Testis (tissue), 3 donors: ENCODE results near the gene MTOR. TPM values are rescaled to one million over a fixed set of nuclear protein-coding genes. Genes with fewer than 3 reads are reported as not detected.

Experiments
- DNase-seq: peaks from one replicate; pipeline ENCODE4 v3.0.0-alpha.2; 2019
- H3K27ac ChIP-seq, 2 donors: fragments of 200-600 bp; sonication (generic); one replicate each; pipeline ENCODE4 v1.5.1; 2019
- H3K27me3 ChIP-seq: fragments of 200-600 bp; sonication (generic); one replicate; pipeline ENCODE4 v1.5.1; 2019
- H3K36me3 ChIP-seq: fragments of 200-600 bp; sonication (generic); one replicate; pipeline ENCODE4 v1.5.1; 2017; ENCODE audit warnings: low read depth; ENCODE audit errors: missing control alignments
- H3K4me1 ChIP-seq: fragments of 200-600 bp; sonication (generic); one replicate; pipeline ENCODE4 v1.5.1; 2019
- H3K4me3 ChIP-seq, 2 donors: fragments of 200-600 bp; sonication (generic); one replicate each; pipeline ENCODE4 v1.5.1; 2017 to 2019
- H3K9me3 ChIP-seq: fragments of 200-600 bp; sonication (generic); one replicate; pipeline ENCODE4 v1.5.1; 2017
- POLR2A ChIP-seq: fragments of 450-650 bp; IDR thresholded peaks from one replicate; pipeline ENCODE4 v1.6.1; 2017; ENCODE audit warnings: antibody characterized with exemption, mild to moderate bottlenecking, moderate library complexity
- WGBS, 2 donors: methylation state at CpG; one replicate each; pipeline ENCODE4 v1.1.5; 2018; 5-methylcytosine and 5-hydroxymethylcytosine counted together
- intact Hi-C: fragments of 100-400 bp; cut with DNase I; formaldehyde crosslinking; loops from one replicate; pipeline ENCODE4 v1.15.1; 2023; ENCODE audit warnings: low total_unique reads
- polyA plus RNA-seq: library from polyadenylated mRNA; stranded (reverse); fragments of 350-450 nt; fragmentation: Illumina TruSeq; extraction: RNeasy Lipid Tissue Mini Kit (QIAGEN cat#74804); gene quantifications from one replicate; pipeline ENCODE4 v1.2.3, GENCODE V29; 2014; ENCODE audit warnings: low read depth, low replicate concordance; ENCODE audit not compliant: insufficient read depth
- total RNA-seq, 2 donors: library from RNA; depleted of rRNA; stranded (reverse); fragments of >200 nt; gene quantifications; one replicate each; pipeline ENCODE4 v1.2.3, GENCODE V29; 2016
- TF ChIP-seq, protein P1 (sequence below), 3 experiments: fragments of 450-650 bp in 2 of 3; fragments of 200-600 bp in 1 of 3; sonication (generic) in 1 of 3; IDR thresholded peaks; one replicate each; pipeline ENCODE4 v1.5.1; 2016 to 2019; ENCODE audit warnings: antibody characterized with exemption in 3 of 3, mild to moderate bottlenecking in 2 of 3, moderate library complexity in 1 of 3

MTOR gene
- total and polyA plus RNA-seq, 3 donors from 2014 or later, result 83.3 to 129 (median 108) TPM

DNA sequence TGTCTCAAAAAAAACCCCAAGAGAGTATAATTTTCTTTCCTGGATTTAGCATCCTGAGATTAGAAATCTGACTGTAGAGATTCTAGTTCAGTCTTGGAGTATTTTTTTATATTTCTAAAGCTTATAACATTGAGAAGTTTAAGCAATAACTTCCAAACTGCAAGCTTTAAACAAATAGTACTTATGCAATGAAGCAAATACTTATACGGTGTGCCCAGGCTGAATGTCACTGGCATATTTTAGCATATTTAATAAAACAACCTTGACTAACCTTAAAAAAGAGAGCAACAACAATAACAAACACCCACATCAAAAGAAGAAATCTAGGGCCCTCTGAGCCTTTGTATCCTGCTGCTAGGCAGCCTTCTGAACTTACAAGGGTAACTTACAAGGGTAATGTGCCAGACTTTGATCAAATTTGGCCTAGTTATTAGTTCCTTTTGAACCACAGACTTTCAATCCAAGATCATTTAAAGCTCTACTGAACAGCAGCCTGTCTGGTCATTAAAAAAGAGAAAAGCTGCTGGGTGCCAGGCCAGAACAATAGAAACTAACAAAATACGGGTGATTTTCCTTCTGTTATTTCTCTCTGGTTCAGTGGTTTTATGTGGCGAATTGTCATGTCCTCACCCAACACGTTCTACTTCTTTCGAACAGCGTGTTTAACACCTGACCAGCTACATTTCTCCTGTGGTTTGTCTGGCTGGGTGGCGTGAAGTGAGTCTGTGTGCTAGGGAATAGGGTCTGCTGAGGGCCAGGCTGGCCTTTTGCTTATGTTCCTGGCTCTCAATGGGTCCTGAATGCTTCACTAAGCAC, 16.2 kb downstream of the MTOR start:
- no peak for TF ChIP-seq POLR2A
- TF ChIP-seq, protein P1, sequence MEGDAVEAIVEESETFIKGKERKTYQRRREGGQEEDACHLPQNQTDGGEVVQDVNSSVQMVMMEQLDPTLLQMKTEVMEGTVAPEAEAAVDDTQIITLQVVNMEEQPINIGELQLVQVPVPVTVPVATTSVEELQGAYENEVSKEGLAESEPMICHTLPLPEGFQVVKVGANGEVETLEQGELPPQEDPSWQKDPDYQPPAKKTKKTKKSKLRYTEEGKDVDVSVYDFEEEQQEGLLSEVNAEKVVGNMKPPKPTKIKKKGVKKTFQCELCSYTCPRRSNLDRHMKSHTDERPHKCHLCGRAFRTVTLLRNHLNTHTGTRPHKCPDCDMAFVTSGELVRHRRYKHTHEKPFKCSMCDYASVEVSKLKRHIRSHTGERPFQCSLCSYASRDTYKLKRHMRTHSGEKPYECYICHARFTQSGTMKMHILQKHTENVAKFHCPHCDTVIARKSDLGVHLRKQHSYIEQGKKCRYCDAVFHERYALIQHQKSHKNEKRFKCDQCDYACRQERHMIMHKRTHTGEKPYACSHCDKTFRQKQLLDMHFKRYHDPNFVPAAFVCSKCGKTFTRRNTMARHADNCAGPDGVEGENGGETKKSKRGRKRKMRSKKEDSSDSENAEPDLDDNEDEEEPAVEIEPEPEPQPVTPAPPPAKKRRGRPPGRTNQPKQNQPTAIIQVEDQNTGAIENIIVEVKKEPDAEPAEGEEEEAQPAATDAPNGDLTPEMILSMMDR (IDR thresholded peaks at IDR 0.05), result no peak
- Histone ChIP-seq H3K4me3 (no peak overlapping the region), H3K27me3 (no peaks in the 10 kb centered on the region), H3K4me1 (no peaks in the 10 kb centered on the region), H3K27ac (no peak overlapping the region), H3K36me3 (no peaks in the 10 kb centered on the region), H3K9me3 (no peaks in the 10 kb centered on the region)
- intact Hi-C loops, result no loop called here
- no peak for DNase-seq
- WGBS, 2 donors, result 89 to 91% methylated on average over 7 of the region's 7 CpGs

DNA sequence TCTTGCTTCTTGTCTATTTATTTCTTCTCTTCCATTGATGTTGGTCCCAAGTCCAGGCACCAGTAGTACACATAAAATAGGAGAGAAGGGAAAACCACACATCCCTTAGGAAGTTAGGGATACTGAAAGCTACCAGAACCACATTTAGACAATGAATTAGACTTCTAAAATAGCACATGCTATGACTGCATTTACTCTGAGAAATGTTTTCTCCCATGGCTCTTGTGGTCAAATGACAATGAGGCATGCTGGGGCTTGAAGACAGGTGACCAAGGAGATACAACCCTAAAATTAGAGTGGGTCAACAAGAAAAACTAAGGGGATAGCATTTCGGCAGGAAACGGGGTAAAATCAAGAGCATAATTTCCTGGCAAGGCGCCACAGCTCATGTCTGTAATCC, 17.1 kb downstream of the MTOR start:
- DNase-seq, result no peak
- Histone ChIP-seq H3K36me3 (no peaks in the 10 kb centered on the region), H3K9me3 (no peaks in the 10 kb centered on the region), H3K4me1 (no peaks in the 10 kb centered on the region), H3K4me3 (no peak overlapping the region), H3K27ac (no peak overlapping the region), H3K27me3 (no peaks in the 10 kb centered on the region)
- intact Hi-C loops, result no loop called here
- no peak for TF ChIP-seq POLR2A
- TF ChIP-seq, protein P1 (IDR thresholded peaks at IDR 0.05), result no peak
- WGBS, 2 donors, result 89 to 96% methylated on average over 3 of the region's 3 CpGs

DNA sequence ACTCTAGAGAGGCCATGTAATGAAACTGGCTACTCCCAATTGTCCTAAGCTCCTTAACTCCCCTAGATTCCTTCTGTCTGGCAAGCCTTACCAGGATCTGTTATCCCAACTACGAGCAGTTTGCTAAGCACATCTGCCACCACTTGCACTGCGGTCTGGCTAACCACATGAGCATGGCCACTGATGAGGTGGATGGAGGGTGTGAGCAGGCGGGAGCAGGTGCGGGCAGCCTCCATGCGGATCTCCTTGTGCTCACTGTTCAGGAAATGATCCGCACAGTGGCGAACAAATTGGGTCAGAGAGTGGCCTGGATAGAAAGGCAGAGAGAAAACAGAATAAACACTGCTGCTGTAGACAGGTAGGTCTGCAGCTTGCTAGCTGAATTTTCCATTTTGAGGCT, 24.0 kb downstream of the MTOR start:
- H3K4me1 ChIP-seq, result no peaks in the 10 kb centered on the region
- H3K27ac ChIP-seq, result no peak overlapping the region
- no peak for TF ChIP-seq POLR2A
- TF ChIP-seq, protein P1 (IDR thresholded peaks at IDR 0.05), result no peak
- H3K36me3 ChIP-seq, result no peaks in the 10 kb centered on the region
- no peak for DNase-seq
- H3K27me3 ChIP-seq, result no peaks in the 10 kb centered on the region
- H3K4me3 ChIP-seq, result no peak overlapping the region
- WGBS, 2 donors, result 92% methylated on average over 7 of the region's 7 CpGs
- intact Hi-C loops, result no loop called here
- H3K9me3 ChIP-seq, result no peaks in the 10 kb centered on the region

DNA sequence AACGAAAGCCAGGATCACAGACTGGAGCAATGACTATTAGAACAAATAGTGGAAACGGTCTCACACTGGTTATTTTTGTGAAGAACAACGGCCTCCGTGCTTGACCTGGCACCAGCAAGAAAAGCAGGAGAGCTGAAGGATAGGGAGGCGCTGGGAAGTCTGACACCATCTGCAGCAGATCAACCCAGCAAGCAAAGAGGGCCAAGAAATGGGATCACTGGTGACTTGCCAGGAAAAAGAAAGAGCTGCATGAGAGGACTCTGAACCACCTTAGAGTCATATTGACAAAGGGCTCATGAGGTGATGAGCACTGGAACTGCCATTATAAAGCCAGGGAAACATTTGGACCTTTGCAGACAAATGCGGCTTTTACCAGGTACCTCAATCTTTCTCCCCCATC, 25.0 kb downstream of the MTOR start:
- Histone ChIP-seq H3K4me1 (no peaks in the 10 kb centered on the region), H3K27ac (peak overlapping the region in 1 of 2 donors; percentile 16), H3K9me3 (no peaks in the 10 kb centered on the region), H3K27me3 (no peaks in the 10 kb centered on the region), H3K36me3 (no peaks in the 10 kb centered on the region), H3K4me3 (no peak overlapping the region)
- intact Hi-C loops, result no loop called here
- no peak for TF ChIP-seq POLR2A
- TF ChIP-seq, protein P1 (IDR thresholded peaks at IDR 0.05), result no peak
- no peak for DNase-seq
- 54 to 74% methylated on average over 6 of the region's 6 CpGs for WGBS, 2 donors

DNA sequence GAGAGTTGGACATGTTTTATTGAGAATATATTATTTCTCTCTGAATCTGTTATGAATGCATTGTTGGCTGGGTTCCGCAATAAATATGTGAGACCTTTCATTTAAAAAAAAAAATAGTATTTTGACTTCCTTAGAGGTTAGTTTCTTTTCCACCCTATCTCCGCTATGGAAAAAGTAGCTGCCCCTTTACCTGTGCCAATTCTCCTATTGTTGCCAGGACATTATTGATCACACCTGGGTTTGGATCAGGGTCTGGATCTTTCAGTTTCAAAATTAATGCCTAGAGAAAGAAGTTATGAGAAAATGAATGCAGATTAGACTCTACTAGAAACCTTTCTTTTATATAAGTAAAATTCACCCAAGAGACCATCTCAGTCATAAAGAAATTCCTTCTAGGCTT, 29.1 kb downstream of the MTOR start:
- H3K4me1 ChIP-seq, result no peaks in the 10 kb centered on the region
- no peak for DNase-seq
- intact Hi-C loops, result no loop called here
- no peak overlapping the region for H3K27ac ChIP-seq
- 95 to 99% methylated on average over 2 of the region's 2 CpGs for WGBS, 2 donors
- TF ChIP-seq, protein P1 (IDR thresholded peaks at IDR 0.05), result no peak
- TF ChIP-seq POLR2A, result no peak
- H3K4me3 ChIP-seq, result no peak overlapping the region
- peaks cover 4% of the 10 kb centered on the region for H3K36me3 ChIP-seq
- no peaks in the 10 kb centered on the region for H3K9me3 ChIP-seq
- no peaks in the 10 kb centered on the region for H3K27me3 ChIP-seq
